ENCODE measurements around the gene TM2D1.

Gene TM2D1

GRCh38 chr1:61708953-61709907 lies 15.7 kb downstream of the TM2D1 start:
- TF ChIP-seq, protein P1, sequence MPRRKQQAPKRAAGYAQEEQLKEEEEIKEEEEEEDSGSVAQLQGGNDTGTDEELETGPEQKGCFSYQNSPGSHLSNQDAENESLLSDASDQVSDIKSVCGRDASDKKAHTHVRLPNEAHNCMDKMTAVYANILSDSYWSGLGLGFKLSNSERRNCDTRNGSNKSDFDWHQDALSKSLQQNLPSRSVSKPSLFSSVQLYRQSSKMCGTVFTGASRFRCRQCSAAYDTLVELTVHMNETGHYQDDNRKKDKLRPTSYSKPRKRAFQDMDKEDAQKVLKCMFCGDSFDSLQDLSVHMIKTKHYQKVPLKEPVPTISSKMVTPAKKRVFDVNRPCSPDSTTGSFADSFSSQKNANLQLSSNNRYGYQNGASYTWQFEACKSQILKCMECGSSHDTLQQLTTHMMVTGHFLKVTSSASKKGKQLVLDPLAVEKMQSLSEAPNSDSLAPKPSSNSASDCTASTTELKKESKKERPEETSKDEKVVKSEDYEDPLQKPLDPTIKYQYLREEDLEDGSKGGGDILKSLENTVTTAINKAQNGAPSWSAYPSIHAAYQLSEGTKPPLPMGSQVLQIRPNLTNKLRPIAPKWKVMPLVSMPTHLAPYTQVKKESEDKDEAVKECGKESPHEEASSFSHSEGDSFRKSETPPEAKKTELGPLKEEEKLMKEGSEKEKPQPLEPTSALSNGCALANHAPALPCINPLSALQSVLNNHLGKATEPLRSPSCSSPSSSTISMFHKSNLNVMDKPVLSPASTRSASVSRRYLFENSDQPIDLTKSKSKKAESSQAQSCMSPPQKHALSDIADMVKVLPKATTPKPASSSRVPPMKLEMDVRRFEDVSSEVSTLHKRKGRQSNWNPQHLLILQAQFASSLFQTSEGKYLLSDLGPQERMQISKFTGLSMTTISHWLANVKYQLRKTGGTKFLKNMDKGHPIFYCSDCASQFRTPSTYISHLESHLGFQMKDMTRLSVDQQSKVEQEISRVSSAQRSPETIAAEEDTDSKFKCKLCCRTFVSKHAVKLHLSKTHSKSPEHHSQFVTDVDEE (CRISPR knock-in tag; IDR thresholded peaks at IDR 0.05), result no peak
- TF ChIP-seq BACH2 (CRISPR knock-in tag; IDR thresholded peaks at IDR 0.05; ENCODE audit: borderline replicate concordance) (no peak), ZFP3 (CRISPR knock-in tag; IDR thresholded peaks at IDR 0.05) (no peak), CREB5 (CRISPR knock-in tag; IDR thresholded peaks at IDR 0.05; ENCODE audit: low read depth) (no peak), GLIS3 (CRISPR knock-in tag; IDR thresholded peaks at IDR 0.05) (no peak), ZNF565 (CRISPR knock-in tag; conservative IDR thresholded peaks at IDR 0.05; ENCODE audit: low read depth) (no peak), SNAI2 (CRISPR knock-in tag; IDR thresholded peaks at IDR 0.05) (no peak), ZC3H10 (CRISPR knock-in tag; IDR thresholded peaks at IDR 0.05) (no peak), ISL1 (CRISPR knock-in tag; IDR thresholded peaks at IDR 0.05) (no peak), TOX (CRISPR knock-in tag; IDR thresholded peaks at IDR 0.05; ENCODE audit: borderline replicate concordance) (no peak), ZFP30 (CRISPR knock-in tag; IDR thresholded peaks at IDR 0.05) (no peak), ESRRG (CRISPR knock-in tag; IDR thresholded peaks at IDR 0.05) (no peak), CSRNP3 (CRISPR knock-in tag; IDR thresholded peaks at IDR 0.05) (no peak), RARB (CRISPR knock-in tag; IDR thresholded peaks at IDR 0.05) (no peak)
- TF ChIP-seq, protein P2, sequence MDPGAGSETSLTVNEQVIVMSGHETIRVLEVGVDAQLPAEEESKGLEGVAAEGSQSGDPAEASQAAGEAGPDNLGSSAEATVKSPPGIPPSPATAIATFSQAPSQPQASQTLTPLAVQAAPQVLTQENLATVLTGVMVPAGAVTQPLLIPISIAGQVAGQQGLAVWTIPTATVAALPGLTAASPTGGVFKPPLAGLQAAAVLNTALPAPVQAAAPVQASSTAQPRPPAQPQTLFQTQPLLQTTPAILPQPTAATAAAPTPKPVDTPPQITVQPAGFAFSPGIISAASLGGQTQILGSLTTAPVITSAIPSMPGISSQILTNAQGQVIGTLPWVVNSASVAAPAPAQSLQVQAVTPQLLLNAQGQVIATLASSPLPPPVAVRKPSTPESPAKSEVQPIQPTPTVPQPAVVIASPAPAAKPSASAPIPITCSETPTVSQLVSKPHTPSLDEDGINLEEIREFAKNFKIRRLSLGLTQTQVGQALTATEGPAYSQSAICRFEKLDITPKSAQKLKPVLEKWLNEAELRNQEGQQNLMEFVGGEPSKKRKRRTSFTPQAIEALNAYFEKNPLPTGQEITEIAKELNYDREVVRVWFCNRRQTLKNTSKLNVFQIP (CRISPR knock-in tag; IDR thresholded peaks at IDR 0.05; ENCODE audit: borderline replicate concordance, low read depth), result no peak
- ATAC-seq, result no peak

- TF ChIP-seq ZNF8 (CRISPR knock-in tag; IDR thresholded peaks at IDR 0.05) (no peak), OSR1 (CRISPR knock-in tag; IDR thresholded peaks at IDR 0.05) (no peak), CSRNP3 (CRISPR knock-in tag; IDR thresholded peaks at IDR 0.05) (no peak), TCF4 (CRISPR knock-in tag; IDR thresholded peaks at IDR 0.05; ENCODE audit: borderline replicate concordance) (no peak), TOX (CRISPR knock-in tag; IDR thresholded peaks at IDR 0.05; ENCODE audit: borderline replicate concordance) (no peak), BACH2 (CRISPR knock-in tag; IDR thresholded peaks at IDR 0.05; ENCODE audit: borderline replicate concordance) (no peak), ZFP30 (CRISPR knock-in tag; IDR thresholded peaks at IDR 0.05) (no peak)
- no peak for ATAC-seq
Observed at GRCh38 chr1:61699911-61700851, 24.8 kb downstream of the TM2D1 start.
